Mucosa of descending colon (tissue), 3 donors: ENCODE data around the gene TEX10. TPM values are rescaled to one million over a fixed set of nuclear protein-coding genes. Genes with fewer than 3 reads are reported as not detected.

Experiments
- ATAC-seq: fragments of 200-7000 bp; cut with Tn5 transposase; one replicate; pipeline ENCODE4 v1.9.1; 2020; ENCODE audit warnings: mild to moderate bottlenecking, moderate library complexity
- DNase-seq, 3 donors: peaks; one replicate each; pipeline ENCODE4 v3.0.0-alpha.2; 2020
- H3K36me3 ChIP-seq: fragments of 200-600 bp; one replicate; pipeline ENCODE4 v1.8.0; 2021; ENCODE audit warnings: low read depth, mild to moderate bottlenecking
- H3K4me1 ChIP-seq: fragments of 200-600 bp; one replicate; pipeline ENCODE4 v1.8.0; 2021; ENCODE audit warnings: low read depth, mild to moderate bottlenecking
- H3K4me3 ChIP-seq: fragments of 200-600 bp; one replicate; pipeline ENCODE4 v1.8.0; 2021; ENCODE audit warnings: mild to moderate bottlenecking
- H3K9me3 ChIP-seq: fragments of 200-600 bp; one replicate; pipeline ENCODE4 v1.8.0; 2021; ENCODE audit warnings: mild to moderate bottlenecking
- intact Hi-C, 2 donors: fragments of 100-400 bp; cut with DNase I in 1 of 2; cut with micrococcal nuclease in 1 of 2; formaldehyde crosslinking; loops; one replicate each; pipeline versions ENCODE4 v1.11.0 to v1.11.1; 2022; cut with DNase I, micrococcal nuclease
- total RNA-seq, 3 donors: library from RNA; stranded (reverse); fragmentation: NEBNext Ultra II Directional in 2 of 3; extraction: Animal tissue kit (Norgen Biotek cat#: 25700) in 2 of 3; gene quantifications; one replicate each; pipeline versions ENCODE4 v1.2.1 to v1.2.4, GENCODE V29; 2021 to 2023
- TF ChIP-seq, protein P1 (sequence below): fragments of 200-600 bp; IDR thresholded peaks from one replicate; pipeline ENCODE4 v1.8.0; 2022; ENCODE audit warnings: antibody characterized with exemption, mild to moderate bottlenecking
- donor health status: DM: no; HTN: no; CAD: no; lungs with moderate emphysema.
- donor health status: DM: no; HTN: no; CAD: no.
- donor health status: DM: no; HTN: yes; CAD: no.

TEX10 gene
- total RNA-seq, 3 donors from 2014 or later = 8.1 to 11.6 (median 11.0) TPM

DNA sequence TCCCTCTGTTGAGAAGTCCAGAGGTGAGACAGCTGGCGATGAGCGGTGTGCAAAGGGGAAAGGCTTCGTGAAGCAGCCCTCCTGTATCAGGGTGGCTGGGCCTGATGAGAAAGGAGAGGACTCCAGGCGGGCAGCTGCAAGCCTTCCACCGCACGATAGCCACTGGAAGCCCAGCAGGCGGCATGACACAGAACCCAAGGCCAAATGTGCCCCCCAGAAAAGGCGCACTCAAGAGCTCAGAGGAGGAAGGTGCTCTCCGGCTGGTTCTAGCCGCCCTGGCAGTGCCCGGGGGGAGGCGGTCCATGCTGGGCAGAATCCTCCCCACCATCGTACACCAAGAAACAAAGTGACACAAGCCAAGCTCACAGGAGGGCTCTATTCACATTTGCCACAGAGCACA is 60.3 kb downstream of the TEX10 start:
- intact Hi-C loops = no loop called here
- no peaks in the 10 kb centered on the region for H3K4me1 ChIP-seq
- DNase-seq = no peak
- H3K9me3 ChIP-seq = no peaks in the 10 kb centered on the region
- H3K4me3 ChIP-seq = no peak overlapping the region
- TF ChIP-seq, protein P1, sequence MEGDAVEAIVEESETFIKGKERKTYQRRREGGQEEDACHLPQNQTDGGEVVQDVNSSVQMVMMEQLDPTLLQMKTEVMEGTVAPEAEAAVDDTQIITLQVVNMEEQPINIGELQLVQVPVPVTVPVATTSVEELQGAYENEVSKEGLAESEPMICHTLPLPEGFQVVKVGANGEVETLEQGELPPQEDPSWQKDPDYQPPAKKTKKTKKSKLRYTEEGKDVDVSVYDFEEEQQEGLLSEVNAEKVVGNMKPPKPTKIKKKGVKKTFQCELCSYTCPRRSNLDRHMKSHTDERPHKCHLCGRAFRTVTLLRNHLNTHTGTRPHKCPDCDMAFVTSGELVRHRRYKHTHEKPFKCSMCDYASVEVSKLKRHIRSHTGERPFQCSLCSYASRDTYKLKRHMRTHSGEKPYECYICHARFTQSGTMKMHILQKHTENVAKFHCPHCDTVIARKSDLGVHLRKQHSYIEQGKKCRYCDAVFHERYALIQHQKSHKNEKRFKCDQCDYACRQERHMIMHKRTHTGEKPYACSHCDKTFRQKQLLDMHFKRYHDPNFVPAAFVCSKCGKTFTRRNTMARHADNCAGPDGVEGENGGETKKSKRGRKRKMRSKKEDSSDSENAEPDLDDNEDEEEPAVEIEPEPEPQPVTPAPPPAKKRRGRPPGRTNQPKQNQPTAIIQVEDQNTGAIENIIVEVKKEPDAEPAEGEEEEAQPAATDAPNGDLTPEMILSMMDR = no peak
- no peaks in the 10 kb centered on the region for H3K36me3 ChIP-seq
- ATAC-seq = no peak

DNA sequence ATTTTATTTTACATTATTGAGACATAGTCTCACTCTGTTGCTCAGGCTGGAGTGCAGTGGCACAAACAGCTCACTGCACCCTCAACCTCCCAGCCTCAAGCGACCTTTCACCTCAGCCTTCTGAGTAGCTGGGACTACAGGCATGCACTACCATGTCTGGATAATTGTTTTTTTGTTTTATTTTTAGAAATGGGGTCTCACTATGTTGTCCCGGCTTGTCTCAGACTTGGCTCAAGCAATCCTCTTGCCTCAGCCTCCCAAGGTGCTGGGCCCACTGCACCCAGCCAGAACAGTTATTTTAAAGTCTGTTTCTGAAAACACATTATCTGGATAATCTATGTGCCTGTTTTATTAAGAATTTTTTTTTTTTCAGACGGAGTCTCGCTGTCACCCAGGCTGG is 62.0 kb downstream of the TEX10 start:
- ATAC-seq = no peak
- intact Hi-C loops = no loop called here
- H3K36me3 ChIP-seq = no peaks in the 10 kb centered on the region
- no peak overlapping the region for H3K4me3 ChIP-seq
- H3K9me3 ChIP-seq = peaks cover 2% of the 10 kb centered on the region
- no peaks in the 10 kb centered on the region for H3K4me1 ChIP-seq
- DNase-seq = no peak
- TF ChIP-seq, protein P1 = no peak

DNA sequence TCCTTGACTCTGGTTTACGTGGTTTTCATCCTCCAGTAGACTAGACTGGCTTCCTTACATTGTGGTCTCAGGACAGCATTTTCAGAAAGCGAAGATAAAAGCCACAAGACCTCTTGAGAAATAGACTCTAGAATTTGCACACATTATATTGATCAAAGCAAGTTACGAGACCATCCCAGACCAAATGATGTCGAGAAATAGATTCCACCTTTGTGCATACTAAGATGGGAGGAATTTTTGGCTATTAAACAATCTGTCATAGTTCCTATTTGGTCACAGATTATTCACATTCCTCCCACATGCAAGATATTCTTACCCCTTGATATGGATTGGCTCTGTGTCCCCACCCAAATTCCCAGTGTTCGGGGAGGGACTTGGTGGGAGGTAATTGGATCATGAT is 65.6 kb downstream of the TEX10 start:
- H3K36me3 ChIP-seq = peaks cover 5% of the 10 kb centered on the region

DNA sequence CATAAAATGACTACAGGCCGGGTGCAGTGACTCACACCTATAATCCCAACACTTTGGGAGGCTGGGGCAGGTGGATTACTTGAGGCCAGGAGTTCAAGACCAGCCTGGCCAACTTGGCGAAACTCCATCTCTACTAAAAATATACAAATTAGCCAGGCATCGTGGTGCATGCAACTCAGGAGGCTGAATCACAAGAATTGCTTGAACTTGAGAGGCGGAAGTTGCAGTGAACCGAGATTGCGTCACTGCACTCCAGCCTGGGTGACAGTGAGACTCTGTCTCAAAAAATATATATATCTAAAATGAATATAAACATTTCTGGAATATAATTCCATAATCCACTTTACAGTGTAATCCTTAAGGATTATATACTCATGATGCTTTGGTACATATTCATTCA is 66.5 kb downstream of the TEX10 start:
- intact Hi-C loops = no loop called here
- H3K9me3 ChIP-seq = peaks cover 7% of the 10 kb centered on the region
- no peaks in the 10 kb centered on the region for H3K4me1 ChIP-seq
- ATAC-seq = no peak
- no peak overlapping the region for H3K4me3 ChIP-seq
- H3K36me3 ChIP-seq = peaks cover 5% of the 10 kb centered on the region
- DNase-seq = no peak
- TF ChIP-seq, protein P1 = no peak

More for the DNA sequence above, 65.6 kb downstream of the TEX10 start:
- peaks cover 7% of the 10 kb centered on the region for H3K9me3 ChIP-seq
- DNase-seq (no peak), ATAC-seq (no peak)
- H3K4me1 ChIP-seq = no peaks in the 10 kb centered on the region
- TF ChIP-seq, protein P1 = no peak
- no peak overlapping the region for H3K4me3 ChIP-seq
- intact Hi-C loops = no loop called here

DNA sequence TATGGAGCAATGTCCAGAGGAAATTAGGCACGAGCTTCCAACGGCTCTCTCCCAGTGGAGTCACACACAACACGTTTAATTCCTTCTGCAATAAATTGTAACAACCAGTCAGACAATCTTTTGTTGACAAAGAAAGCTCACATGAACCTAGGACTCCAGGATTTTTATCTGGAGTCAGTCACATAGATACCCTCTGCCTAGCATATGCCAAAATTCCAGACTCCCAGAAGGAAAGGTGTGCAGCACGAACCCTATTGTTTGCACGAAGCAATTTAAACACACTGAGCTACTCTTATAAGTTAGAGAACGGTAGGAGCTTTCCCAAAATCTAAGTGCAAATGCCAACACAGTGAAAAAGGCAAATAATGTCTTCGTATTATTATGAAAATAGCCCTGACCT is 67.1 kb downstream of the TEX10 start:
- Histone ChIP-seq H3K36me3 (peaks cover 5% of the 10 kb centered on the region), H3K9me3 (peaks cover 7% of the 10 kb centered on the region), H3K4me3 (no peak overlapping the region), H3K4me1 (no peaks in the 10 kb centered on the region)
- DNase-seq (no peak), ATAC-seq (no peak)
- TF ChIP-seq, protein P1 = no peak
- intact Hi-C loops = no loop called here

DNA sequence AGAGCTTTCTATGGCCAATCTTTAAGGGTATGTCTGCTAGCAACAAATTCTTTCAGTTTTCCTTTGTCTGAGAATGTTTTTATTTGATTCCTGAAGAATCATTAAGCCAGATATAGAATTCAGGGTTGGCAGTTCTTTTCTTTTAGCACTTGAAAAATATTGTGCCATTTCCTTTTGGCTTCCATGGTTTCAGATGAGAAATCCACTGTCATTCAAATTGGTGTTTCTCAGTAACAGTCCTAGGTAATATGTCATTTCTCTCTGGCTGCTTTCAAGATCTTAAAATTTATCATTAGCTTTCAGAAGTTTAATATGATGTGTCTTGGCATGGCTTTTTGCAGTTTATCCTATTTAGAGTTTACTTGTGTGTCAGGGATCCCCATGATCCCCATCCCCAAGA is 67.7 kb downstream of the TEX10 start:
- H3K9me3 ChIP-seq = peaks cover 7% of the 10 kb centered on the region
- no peak overlapping the region for H3K4me3 ChIP-seq
- intact Hi-C loops = no loop called here
- DNase-seq (no peak), ATAC-seq (no peak)
- TF ChIP-seq, protein P1 = no peak
- peaks cover 5% of the 10 kb centered on the region for H3K36me3 ChIP-seq
- H3K4me1 ChIP-seq = no peaks in the 10 kb centered on the region
